ENCODE measurements around the gene OR56A1.

DNA sequence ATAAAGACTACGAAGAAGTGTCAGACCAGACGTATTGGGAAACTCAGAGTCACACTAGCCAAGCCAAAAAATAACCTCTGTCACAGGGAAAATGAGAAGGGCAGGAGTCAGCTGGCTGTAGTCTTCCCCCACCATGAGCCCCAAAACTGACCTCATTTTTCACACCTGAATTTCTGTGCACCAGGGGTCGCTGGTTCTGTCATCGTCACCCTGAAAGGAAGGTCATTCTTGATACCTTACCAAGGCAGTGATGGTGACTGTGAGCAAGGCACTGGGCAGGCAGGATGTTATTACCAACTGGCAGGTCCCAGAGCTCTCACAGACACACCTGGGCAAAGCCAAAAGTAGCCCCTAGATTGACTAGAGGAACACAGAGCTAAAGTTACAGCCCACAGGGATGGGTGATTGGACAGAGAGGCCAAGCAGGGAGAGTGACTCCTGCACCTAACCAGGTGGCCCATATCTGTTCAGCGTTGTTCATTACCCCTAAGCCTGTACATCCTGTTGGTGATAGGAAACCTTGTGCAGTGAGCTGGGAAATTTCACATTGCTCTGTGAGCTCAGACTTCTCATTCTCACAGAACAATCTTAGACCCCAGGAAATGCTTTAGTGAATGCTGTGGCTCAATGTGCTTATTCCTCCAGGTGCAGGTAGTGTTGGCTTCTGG lies 32.3 kb upstream of the OR56A1 start:
- TF ChIP-seq, protein P1, sequence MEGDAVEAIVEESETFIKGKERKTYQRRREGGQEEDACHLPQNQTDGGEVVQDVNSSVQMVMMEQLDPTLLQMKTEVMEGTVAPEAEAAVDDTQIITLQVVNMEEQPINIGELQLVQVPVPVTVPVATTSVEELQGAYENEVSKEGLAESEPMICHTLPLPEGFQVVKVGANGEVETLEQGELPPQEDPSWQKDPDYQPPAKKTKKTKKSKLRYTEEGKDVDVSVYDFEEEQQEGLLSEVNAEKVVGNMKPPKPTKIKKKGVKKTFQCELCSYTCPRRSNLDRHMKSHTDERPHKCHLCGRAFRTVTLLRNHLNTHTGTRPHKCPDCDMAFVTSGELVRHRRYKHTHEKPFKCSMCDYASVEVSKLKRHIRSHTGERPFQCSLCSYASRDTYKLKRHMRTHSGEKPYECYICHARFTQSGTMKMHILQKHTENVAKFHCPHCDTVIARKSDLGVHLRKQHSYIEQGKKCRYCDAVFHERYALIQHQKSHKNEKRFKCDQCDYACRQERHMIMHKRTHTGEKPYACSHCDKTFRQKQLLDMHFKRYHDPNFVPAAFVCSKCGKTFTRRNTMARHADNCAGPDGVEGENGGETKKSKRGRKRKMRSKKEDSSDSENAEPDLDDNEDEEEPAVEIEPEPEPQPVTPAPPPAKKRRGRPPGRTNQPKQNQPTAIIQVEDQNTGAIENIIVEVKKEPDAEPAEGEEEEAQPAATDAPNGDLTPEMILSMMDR (IDR thresholded peaks at IDR 0.05): no peak
- TF ChIP-seq POLR2A (IDR thresholded peaks at IDR 0.05): no peak

All from thyroid gland (tissue), 4 donors.